Stromal cell of bone marrow (primary cell): ENCODE data around the gene CACNB2.
"Not testable (repeated sequence)": the region's sequence is repeated elsewhere in the genome, so short reads cannot be mapped to it uniquely, and the experiment has no call there.

Experiments used
- DNase-seq: peaks from one replicate; pipeline ENCODE4 v3.0.0-alpha.2; 2012; ENCODE audit warnings: low read depth

The CACNB2 gene

DNA sequence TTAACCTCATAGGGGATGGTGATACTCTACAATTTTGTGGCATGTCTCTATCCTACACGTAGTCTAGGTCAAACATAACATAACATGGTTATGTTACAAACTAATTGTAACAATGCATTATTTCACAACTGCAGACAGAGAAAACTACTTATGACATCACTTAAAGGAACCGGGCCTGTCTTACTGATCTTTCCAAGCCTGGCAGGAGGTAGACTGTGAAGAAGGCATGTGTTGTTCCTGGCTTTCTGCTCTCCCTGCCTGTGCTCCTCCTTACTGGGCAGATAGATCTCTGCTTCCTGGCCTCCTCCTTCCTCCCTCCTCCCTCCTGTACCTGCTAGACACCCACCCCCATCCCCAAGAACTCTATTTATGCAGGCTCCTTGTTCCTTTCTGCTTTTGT, 5.4 kb downstream of the CACNB2 start:
- DNase-seq = no peak

DNA sequence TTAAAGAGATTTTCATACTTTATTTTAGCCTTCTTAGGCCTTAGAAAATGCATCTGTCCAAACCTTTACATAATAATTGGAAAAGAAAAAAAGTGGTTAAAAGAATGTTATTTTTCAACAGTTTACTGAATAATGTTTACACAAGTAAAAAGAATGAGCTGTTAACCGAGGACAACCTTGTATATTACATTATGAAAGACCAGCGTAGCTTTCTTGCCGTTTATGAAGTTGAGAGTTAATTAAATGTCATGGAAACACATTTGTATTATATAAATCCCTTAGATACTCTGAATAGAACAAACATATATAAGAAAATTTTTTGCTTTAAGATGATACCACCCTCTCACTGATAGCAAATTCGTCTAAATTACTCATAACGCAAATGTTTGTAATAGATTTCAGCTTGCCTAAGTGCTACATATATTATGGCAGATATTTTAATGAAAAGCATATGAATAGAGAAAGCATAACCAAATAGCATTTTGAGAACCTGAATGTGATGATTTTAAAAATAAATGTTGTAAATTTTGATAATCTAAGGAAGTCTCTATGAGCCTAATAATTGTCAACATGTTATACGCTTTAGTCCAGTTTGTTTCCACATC, 9.1 kb downstream of the CACNB2 start:
- no peak for DNase-seq

DNA sequence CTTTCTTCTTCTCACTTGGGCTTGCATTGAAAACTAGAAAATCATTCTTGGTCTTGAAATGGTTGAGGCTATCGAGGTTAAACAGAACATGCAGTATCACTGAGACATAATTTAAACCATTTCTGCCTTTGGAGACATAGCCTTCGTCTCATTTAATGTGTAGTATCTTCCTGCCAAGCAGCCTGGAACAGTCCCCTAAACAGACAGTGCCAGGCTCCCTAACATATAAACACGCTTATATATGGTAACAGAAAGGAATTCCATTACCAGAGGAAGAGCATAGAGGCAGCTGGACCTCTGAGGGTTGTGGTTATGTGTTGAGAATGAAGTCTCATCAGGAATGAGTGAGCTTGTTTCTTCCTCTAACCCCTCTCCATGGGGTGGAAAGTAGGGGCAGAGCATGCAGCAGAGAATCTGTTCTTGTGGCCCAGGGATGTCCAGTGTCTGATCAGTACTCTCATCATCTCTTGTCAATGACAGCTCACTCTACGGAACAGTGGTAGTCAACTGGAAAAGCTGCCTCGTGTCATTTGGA, 11.2 kb downstream of the CACNB2 start:
- DNase-seq = no peak

DNA sequence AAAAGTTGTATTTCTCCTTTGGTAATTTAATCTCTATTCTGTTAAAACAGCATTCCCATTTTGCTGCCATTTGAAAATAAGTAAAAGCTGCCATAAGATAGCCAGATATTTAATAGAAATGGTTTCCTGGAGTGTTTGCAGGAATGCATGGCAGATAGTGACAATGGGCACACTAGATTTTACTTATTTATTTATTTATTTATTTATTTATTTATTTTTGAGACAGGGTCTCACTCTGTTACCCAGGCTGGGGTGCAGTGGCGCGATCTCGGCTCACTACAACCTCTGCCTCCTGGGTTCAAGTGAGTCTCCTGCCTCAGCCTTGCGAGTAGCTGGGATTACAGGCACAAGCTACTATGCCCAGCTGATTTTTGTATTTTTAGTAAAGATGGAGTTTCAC, 13.2 kb downstream of the CACNB2 start:
- DNase-seq = not testable (repeated sequence)

DNA sequence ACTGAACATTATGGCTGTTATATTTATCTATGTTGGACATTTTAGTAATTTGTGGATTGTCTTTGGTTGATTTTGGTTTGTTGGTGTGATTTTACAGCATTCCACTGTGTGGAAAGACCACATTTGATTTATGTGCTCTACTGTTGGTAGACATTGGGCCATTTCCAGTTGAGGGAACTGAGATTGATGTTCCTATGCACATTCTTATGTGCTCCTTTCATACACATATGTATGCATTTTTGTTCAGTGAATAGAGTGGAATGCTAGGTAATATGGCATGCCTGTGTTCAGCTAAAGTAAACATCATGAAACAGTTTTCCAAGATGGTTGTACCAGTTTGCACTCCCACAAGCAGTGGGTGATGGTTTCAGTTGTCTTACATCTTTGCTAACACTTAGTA, 15.1 kb downstream of the CACNB2 start:
- DNase-seq = no peak

DNA sequence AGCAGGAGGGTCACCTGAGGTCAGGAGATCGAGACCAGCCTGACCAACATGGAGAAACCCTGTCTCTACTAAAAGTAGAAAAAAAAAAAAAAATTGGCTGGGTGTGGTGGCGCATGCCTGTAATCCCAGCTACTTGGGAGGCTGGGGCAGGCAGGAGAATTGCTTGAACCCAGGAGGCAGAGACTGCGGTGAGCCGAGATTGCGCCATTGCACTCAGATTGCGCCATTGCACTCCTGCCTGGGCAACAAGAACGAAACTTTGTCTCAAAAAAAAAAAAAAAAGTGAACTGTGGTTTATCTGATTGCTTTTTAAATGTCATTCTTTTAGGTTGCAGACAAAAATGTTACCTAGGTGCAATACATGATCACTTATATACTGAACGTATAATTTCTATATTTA, 16.6 kb downstream of the CACNB2 start:
- DNase-seq = not testable (repeated sequence)

DNA sequence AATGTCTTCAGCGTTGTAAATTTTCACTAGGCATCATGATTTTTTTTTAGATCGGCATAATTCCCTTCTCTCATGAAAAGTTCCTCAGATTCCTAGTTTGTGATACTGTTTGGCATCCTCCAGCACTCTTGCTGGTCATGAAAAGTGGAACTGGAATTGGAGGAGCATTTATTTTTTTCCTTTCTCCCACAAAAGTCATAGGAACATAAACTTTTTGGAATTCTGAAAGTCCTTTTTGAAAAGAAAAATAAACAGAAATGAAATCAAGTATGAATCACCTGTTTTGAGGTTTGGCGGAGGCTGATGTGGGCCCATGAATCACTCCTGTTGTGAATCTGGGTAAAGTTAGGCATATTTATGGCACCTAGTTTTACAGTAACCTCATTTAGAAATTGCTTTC, 17.7 kb downstream of the CACNB2 start:
- peak; percentile 67 for DNase-seq

DNA sequence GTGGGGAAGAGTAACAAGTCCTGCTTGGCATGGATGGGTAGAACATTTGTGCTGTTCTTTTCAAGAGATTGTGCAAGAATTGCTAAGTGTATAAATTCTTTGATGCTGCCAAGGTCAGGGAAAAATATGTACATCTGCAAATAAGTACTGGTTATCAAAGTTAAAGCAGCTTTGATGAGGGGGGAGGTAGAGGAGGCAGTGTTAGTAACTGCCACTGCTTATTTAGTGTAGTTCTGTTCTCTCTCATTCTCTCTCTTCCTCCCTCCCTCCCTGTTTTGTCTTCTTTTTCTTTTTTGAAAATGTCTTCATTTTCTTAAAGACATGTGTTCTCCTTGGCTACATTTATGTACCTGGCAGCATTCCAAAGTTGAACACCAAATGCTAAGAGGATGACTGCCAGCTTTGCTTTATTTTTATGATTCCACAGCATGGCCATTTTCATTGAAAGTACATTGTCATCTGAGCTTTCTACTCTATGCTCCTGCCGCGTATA, 18.6 kb downstream of the CACNB2 start:
- no peak for DNase-seq

DNA sequence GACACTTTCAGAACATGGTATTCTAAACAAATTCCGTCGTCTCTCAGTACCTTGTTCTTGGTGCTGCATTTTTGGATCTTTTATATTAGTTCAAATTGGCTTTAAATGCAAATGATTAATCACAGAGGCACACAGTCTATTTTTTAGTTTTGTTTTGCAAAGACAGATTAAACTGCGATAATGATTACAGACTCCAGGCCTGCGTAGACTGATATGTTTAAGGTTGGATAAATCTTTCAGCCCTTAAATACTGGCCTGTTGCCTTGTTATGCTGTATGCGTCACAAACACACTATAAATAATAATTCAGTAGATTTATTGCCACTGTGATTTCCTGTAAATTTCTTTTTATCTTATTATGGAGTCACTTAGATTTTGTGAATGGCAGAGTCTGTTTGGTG, 19.3 kb downstream of the CACNB2 start:
- no peak for DNase-seq

DNA sequence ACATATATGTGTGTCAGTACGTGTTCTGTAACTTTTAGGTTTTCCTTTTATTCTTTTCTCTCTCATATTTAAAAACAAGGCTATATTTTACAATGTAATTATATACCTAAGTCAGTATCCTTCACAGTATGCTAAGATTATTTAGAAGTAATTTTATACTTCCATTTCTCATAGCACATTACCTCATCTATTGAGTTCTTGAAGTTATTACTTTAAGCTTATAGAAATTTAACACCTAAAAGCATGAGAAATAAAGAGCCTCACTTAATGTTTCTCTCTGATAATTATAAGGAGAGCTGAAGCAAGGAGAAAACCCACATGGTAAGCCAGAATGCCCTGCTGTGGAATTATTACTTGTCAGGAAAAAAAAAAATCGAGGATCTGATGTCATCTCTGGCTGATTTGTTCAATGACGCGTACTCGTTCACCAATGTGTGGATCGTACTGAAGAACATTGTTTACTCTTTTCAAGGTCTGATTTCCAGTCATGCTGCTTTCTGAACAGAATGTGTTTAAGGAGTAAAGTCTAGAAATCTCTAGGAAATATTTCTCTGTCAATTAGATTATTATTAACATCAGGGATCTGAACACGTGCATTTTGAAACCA, 21.9 kb downstream of the CACNB2 start:
- DNase-seq = no peak

DNA sequence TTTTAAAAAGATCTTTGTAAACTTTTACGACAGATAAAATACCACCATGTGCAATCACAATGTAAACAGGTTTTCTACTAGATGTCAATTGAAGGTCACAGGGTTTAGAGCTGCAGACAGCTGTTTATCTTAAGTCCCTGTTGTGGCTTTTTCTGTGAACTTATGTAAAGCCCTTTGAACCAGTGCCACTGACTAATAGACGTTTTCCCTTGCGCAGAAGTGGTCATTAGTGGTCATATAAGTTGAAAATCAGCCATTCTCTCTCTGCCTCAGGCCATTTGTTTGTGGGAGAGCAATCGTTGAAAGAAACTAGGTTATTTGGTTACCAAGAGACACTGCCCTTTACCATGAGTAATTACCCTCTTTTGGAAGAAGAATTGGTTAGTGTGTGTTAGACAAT, 23.9 kb downstream of the CACNB2 start:
- peak; percentile 25 for DNase-seq

DNA sequence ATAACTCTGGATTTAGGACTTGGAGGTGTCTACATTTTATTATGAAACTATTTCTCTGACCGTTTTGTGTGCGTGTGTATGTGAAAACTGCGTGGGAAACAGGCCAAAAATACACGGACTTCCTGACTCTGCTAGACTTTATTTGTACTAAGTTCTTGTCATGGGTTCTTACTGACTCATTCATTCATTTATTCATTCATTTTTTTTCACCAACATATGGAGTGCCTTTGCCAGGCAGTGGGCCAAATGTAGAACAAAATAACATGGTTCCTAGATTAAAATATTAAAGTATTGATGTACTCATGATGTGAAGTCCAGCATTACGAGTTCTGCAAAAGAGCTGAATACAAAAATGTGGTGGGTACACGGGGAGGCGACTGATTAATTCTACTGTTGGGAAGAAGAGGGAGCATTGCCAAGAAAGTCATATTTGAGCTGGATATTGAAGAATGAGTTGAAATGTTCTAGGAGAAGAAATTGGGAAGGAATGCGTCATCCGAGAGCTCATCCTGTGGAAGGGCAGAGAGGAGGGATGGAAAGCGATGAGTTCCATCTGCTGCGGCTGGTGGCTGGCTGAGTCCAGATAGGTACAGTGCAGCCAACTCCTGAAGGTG, 24.6 kb downstream of the CACNB2 start:
- peak; percentile 63 for DNase-seq

DNA sequence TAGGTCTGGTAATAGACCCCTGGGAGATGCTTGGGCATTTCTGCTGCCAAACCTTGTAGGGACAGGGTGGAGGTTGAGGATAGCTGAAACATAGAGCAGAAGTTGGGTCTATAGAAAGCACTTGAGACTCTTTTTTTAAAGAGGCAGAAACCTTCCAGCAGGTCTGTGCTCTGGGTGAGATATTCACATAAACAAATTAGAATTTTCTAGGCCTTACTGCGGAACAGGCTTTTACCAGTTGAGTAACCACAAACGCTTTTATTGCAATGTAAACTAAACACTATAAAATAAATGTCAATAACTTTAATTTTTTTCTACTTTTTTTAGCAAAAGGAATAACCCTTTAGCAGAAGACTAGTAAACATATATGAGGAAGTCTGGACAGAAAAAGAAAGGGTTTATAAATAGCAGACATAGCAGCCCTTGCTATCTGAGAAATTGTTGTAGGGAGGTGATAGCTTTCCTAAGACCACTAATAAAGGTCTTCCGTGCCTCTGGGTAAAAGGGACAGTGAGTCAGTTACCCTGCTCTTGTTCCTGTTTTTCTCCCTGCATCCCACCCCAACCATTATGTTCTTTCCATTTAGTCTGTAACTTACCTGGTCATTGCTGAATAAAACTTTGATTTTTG, 38.7 kb downstream of the CACNB2 start:
- no peak for DNase-seq

DNA sequence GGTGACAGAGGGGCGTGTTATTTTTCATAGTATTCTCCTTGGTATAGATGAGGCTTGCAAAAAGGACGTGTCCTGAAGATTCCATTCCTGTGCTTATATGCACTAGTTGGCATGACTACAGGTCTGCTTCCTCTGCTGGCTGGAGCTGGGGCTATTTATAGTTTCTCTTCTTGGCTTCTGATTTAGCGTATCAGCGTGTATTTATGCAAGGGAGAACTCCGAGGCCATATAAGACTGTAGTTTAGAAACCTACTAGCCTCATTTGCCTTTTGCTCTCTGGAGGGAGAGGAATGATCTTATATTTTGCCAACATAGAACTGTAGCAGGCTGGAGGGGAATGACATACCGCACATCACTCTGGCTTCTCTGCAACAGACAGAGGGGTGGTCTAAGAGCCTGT, 39.7 kb downstream of the CACNB2 start:
- peak; percentile 67 for DNase-seq

DNA sequence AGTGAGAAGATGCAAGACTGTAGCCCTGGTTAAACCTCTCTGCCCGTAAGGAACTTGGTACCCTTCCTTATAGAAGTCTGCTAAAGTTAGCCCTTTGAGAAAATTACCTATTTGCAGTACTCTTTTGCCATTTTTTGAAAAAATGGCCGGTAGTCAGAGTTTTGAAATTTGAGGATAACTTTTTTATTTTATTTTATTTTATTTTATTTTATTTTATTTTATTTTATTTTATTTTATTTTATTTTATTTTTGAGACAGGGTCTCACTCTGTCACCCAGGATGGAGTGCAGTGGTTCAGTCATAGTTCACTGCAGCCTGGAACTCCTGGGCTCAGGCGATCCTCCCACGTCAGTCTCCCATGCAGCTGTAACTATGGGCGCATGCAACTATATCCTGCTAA, 41.2 kb downstream of the CACNB2 start:
- DNase-seq = not testable (repeated sequence)

DNA sequence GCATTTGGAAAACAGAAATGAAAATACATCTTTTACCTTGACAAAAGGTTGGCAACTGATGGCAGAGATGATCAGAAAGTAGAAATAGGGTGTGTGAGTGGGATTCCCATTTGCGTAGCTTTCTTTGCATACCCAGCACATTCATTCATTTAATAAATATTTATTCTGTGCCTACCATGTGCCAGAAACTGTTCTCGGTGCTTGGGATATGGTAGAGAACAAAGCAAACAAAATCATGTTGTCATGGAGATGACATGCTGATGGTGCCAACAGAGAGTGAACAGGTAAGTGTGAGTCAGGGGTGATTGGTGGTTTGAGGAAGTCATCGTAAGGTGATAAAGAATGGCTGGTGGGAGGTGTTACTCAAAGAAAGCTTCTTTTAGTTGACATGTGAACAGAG, 45.4 kb downstream of the CACNB2 start:
- DNase-seq = no peak

DNA sequence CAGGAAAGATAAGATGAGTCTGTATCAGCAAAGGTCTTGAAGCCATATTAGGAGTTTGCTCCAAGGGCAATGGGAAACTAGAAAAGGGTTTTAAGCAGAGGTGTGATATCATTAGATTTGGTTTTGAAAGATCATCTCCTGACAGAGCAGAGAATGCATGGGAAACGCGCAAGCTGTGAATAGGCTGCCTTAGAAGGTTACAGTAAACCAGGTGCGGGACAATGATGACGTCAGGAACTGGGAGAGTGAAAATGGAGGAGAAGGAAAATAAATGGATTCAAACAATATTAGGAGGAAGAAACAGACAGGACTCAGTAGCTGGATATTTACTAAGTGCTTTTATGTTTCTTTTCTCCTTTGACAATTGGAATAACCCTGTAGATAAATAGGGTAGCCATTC, 50.6 kb downstream of the CACNB2 start:
- no peak for DNase-seq

DNA sequence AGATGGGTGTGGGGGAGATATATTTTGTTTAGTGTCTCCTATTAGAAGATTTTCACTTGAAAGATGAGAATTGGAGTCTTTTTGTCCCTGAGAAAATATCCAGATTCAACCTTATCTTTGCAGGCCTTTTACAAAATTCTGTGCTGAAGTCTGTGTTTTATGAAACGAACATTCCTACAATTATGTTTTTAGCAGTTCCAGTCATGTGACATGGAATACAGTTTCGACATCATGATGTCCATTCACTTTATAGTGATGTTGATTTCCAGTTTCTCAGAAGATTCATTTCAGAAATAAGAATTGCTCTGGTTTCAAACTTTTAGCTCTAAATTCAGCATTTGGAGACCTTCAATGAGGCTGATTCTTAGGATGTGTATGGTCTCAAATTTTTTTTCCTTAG, 54.4 kb downstream of the CACNB2 start:
- DNase-seq = no peak

DNA sequence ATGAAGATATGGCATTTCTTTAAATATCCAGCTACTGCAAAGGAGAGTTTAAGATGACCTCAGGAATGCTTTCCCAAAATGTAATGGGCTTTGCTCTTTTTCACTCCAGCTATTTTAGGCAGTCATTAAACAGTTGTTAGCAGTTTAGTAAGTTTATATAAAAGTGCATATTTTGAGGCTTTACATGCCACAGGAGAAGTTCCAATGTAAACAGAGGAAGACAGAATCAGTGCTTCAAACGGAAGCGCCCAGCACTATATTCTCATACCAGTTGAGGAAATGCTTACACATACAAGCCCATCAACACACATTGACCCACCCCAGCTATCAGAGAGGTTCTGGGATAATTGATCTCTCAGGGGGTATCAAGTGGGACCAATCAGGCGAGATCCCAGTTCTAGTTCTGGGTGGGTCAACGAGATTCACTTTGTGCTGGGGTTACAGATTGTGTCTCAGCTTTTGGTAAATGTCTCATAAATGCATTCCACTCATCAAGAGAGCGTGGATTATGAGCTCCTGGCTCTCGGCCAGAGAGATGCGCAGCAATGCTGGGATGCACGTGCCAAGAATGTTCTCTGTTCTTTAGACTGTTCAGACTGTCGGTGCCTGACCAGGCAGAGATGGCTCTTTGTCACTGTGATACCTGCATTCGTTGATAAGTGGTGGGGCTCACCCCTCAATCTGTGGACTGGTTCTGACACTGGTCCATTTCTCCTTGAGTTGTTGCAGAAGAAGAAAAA, 55.0 kb downstream of the CACNB2 start:
- no peak for DNase-seq

DNA sequence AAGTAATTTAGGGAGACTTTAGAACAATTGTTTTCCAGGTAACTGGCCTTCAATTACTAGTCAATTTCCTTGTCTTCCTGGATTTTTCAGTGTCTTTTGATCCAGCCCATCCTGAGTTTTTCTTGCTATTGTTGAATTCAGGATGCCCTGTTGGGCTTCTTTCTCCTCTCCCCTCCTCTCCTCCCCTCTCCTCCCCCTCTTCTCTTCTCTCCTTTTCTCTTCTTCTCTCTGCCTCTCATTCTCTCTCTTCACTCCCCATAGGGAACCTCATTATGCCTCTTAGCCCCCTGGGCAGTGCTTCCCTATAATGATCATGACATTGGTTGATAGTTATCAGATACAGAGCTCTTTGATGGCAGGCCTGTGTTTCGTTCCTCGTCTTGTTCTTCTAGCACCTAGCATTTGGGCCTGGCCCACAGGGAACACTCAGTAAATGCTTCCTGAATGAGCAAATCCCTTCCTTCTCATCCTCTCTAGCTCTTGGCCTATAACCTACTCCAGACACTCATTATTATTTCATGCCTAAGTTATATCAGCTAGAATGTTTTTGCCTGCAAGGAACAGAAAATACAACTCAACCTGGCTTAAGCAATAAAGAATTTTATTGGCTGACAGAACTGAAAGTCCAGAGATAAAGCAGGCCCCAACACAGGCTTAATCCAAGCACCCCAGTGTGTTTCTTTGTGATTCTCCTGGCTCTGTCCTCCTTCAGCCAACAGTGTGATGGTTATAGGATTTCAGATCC, 56.8 kb downstream of the CACNB2 start:
- no peak for DNase-seq

DNA sequence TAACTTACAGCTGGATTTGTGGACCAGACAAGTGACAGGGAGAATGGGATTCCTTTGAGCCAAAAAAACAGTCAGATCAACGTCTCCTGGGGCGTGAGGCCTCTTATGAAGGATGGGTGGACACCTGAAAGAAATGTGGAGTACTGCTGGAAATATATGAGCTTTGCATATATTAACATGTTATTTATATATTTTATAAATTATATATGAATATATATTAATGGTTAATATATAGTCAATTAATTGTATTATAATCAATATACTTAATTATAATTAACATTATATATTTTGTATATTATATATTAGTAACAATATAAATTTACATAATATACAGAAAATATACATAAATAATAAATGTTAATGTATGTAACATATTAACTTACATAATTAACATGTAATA, 57.5 kb downstream of the CACNB2 start:
- DNase-seq = no peak

DNA sequence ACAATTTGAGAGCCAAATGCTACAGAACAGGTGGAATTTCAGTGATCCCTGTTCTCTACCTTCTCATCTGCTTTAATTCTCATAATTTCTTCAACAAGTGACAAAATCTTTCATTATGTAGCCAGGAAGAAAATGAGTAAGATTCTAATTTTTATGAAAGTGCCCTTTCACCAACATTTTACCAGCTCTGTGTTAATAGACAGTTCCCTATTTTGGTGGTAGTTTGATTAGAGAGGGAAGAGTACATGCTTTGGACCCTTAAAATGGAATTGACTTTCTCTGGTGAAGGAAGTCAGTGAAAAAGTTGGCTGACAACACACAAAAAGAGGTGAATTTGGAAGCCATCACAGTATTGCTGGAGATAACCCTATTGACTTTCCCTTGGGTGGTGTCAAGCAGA, 61.7 kb downstream of the CACNB2 start:
- DNase-seq = no peak
